Activated CD4-positive, alpha-beta T cell treated with anti-CD3 and anti-CD28 coated beads, Interleukin-2, amount 50 U/mL, for 1 hour (primary cell): ENCODE measurements around the gene EPB41L4B.
"Not testable (repeated sequence)": the region's sequence is repeated elsewhere in the genome, so short reads cannot be mapped to it uniquely, and the experiment has no call there.

Experiments
- DNase-seq: peaks from one replicate; pipeline ENCODE4 v3.0.0-alpha.2; 2020

The EPB41L4B gene

GRCh38 chr9:109295221-109296130 is 25.4 kb downstream of the EPB41L4B start:
- no peak for DNase-seq

- no peak for DNase-seq
Observed at GRCh38 chr9:109290385-109290784, 30.5 kb downstream of the EPB41L4B start.

- no peak for DNase-seq
Observed at GRCh38 chr9:109289931-109290330, 30.9 kb downstream of the EPB41L4B start.

DNA sequence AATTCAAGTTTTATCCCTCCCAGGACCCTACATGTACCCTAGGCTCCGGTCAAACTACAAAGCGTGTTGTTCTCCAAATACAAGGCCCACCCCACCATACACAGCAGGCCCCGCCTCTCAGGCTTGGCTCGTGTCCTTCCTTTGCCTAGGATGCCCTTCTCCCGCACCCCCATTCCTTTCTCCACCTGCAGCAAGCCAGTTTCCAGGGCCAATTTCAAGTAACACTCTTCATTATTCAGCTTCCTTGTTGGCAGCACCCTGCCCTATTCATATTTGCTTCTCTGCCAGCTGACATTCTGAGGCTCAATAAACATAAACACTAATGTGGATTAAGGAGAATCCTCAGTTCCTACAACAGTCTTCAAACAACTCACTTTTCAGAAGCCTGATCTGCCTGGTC is 31.7 kb downstream of the EPB41L4B start:
- no peak for DNase-seq

DNA sequence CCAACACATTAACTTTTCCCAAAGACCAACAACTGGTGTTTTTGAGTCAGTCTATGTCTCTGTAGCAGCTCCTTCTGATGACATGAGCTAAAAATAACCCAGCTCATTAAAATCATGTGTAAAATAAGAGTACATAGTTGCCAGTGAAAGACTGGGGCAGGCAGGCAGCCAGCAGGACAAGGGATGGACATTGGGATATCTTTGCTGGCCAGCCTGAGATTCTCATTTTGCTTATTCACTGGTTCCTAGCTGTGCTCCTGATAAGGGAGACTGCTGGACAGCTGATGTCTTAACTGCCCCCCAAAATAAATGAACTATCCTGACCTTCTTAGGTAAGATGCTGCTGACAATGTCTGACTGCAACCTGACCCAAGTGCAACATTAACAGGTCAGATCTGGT is 33.9 kb downstream of the EPB41L4B start:
- DNase-seq: no peak

DNA sequence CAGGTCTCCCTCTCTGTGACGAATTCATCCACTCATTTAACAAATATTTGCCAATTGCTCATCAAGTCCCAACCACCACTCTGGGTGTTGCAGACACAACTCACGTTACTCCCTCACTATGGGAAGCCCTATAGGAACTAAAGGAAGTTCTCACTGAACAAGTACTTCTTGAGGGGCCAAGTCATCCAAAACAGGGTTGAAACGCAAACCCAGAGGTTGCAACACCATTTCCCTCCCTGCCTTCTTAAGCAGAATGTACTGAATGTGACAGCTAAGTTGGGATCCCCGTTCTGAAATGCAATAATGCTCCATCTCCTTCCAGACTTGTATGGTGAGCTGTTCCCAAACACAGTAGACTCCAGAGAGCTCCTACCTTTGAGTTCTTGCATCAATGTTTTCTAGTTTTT is 34.3 kb downstream of the EPB41L4B start:
- DNase-seq: no peak

DNA sequence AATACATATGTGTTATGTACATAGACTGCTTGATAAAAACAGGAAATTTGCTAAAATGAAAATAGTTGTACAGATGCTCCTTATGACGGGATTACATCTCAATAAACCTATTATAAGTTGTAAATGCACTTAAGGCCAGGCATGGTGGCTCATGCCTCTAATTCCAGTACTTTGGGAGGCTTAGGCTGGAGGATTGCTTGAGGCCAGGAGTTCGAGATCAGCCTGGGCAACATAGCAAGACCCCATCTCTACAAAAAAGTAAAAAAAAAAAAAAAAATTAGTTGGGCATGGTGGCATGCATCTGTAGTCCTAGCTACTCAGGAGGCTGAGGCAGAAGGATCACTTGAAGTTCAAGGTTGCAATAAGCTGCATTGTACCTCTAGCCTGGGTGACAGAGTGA is 37.2 kb downstream of the EPB41L4B start:
- not testable (repeated sequence) for DNase-seq

GRCh38 chr9:109283012-109283411 is 37.8 kb downstream of the EPB41L4B start:
- no peak for DNase-seq

GRCh38 chr9:109282302-109282701 is 38.6 kb downstream of the EPB41L4B start:
- no peak for DNase-seq

GRCh38 chr9:109281518-109281917 is 39.3 kb downstream of the EPB41L4B start:
- DNase-seq: no peak

GRCh38 chr9:109278848-109279247 is 42.0 kb downstream of the EPB41L4B start:
- DNase-seq: no peak

DNA sequence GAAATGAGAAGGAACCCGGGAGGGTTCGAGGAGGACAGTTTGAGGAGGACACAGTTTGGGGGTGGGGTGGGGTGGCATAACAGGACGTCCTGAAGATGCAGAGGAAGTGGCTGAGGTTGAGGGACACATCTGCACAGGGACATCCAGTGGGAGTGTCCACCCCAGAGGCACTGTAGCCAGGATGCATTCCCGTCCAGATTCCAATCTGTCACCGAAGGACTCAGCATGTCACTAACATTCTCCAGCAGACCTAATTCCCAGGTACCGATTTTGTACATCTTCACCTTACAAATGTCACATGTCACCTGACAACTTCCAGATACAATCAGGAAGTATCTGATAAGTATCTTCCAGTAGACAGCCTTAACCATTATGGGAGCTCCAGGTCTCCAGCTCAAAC is 42.6 kb downstream of the EPB41L4B start:
- DNase-seq: no peak

DNA sequence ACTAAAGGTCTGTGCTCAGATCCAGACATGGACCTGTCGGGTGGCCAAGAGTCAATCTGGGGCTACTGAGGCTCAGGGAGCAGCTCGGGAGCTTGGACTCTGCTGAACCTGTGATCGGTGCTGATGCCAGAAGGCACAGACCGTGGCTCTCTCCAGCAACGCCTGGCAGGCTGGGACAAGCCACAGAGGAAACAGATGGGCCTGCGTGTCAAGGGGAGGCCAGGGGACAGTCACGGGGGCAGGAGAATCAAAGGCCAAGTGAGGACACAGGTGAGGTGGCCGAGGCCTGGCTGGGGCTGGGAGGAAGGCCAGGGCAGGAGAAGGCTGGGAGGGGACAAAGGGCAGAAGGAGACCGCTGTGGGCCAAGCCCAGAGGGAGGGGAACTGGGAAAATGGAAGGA is 43.4 kb downstream of the EPB41L4B start:
- no peak for DNase-seq

GRCh38 chr9:109276469-109277440 is 44.1 kb downstream of the EPB41L4B start:
- no peak for DNase-seq

- no peak for DNase-seq
Observed at GRCh38 chr9:109274884-109275730, 45.8 kb downstream of the EPB41L4B start.

GRCh38 chr9:109273869-109274268 is 47.0 kb downstream of the EPB41L4B start:
- DNase-seq: no peak

DNA sequence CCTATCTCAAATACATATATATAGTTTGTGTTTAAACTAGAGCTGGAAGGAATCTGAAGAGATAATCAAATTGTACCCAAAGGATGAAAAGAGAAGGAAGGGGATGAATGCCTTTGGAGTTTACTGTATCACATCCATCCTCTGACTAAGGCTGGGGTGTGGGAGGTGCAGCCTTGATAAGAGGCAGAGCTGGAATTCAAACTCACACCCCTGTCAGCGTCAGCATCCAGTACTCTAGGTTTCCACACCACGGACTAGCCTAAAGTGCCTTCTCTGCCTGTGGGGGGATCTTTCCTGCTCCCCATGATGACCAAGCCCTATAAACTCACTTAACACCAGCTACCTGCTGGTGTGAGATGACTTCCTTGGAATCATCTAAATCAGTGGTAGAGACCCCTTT is 48.1 kb downstream of the EPB41L4B start:
- no peak for DNase-seq

DNA sequence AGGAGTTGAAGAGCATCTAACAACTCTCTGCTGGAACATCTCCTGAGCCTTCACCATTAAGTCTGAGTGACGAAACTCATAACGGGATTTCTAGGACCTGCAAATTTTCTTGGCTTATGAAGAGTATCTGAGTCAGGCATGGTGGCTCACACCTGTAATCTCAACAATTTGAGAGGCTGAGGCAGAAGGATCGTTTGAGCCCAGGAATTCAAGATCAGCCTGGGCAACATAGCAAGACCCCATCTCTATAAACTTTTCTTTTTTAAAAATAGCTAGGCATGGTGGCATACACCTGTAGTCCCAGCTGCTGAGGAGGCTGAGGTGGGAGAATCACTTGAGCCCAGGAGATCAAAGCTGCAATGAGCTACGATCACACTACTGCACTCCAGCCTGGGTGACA is 48.8 kb downstream of the EPB41L4B start:
- no peak for DNase-seq

GRCh38 chr9:109270971-109271925 is 49.6 kb downstream of the EPB41L4B start:
- no peak for DNase-seq

- no peak for DNase-seq
Observed at GRCh38 chr9:109270441-109270840, 50.4 kb downstream of the EPB41L4B start.

- no peak for DNase-seq
Observed at GRCh38 chr9:109269839-109270238, 51.0 kb downstream of the EPB41L4B start.
